B cell (primary cell): ENCODE results near the gene NOS1AP. TPM values are rescaled to one million over a fixed set of nuclear protein-coding genes. Genes with fewer than 3 reads are reported as not detected.

Experiments used
- ATAC-seq: fragments of 200-7000 bp; cut with Tn5 transposase; one replicate; pipeline ENCODE4 v1.10.0; 2021; ENCODE audit warnings: low read depth, mild to moderate bottlenecking, moderate number of reproducible peaks, moderate library complexity
- CTCF ChIA-PET: fragments of 350-600 bp; sonication (Branson Sonifier 250); formaldehyde crosslinking; loops from one replicate; lab custom pipeline; 2021; ENCODE audit warnings: antibody characterized with exemption, inconsistent platforms; lab: Charles Lee
- POLR2A ChIA-PET: fragments of 350-600 bp; sonication (Branson Sonifier 250); formaldehyde crosslinking; loops from one replicate; lab custom pipeline; 2021; ENCODE audit warnings: antibody characterized with exemption; lab: Charles Lee
- DNase-seq: peaks from one replicate; pipeline ENCODE4 v3.0.0; 2013
- H2AFZ ChIP-seq: 2 replicates; pipeline ENCODE4 v1.6.1; 2012; ENCODE audit warnings: mild to moderate bottlenecking, low read depth, low read length; ENCODE audit not compliant: insufficient read depth, poor library complexity, severe bottlenecking
- H3K27ac ChIP-seq, 2 donors: 1 replicate in 1 of 2; 2 replicates in 1 of 2; pipeline ENCODE4 v1.5.1; 2012 to 2013; ENCODE audit warnings: low read length in 2 of 2, mild to moderate bottlenecking in 2 of 2, moderate library complexity in 1 of 2
- H3K27me3 ChIP-seq, 4 experiments: fragments of 200-600 bp in 1 of 4; sonication (generic) in 1 of 4; replicated peaks in 1 of 4; 1 replicate in 2 of 4; 2 replicates in 2 of 4; pipeline versions ENCODE4 v1.6.1 to v1.7.0; 2013 to 2016; ENCODE audit warnings: low read length in 3 of 4, mild to moderate bottlenecking in 2 of 4, mixed read lengths in 1 of 4, moderate library complexity in 1 of 4; ENCODE audit not compliant: insufficient read depth in 4 of 4, control insufficient read depth in 3 of 4; ENCODE audit errors: control extremely low read depth in 1 of 4
- H3K36me3 ChIP-seq, 2 experiments: replicated peaks in 1 of 2; 1 replicate in 1 of 2; 2 replicates in 1 of 2; pipeline versions ENCODE4 v1.6.1 to v1.7.1; 2013; ENCODE audit warnings: low read length in 1 of 2; ENCODE audit not compliant: insufficient read depth in 2 of 2, control insufficient read depth in 1 of 2; ENCODE audit errors: control extremely low read depth in 1 of 2, extremely low read depth in 1 of 2
- H3K4me1 ChIP-seq, 2 donors: fragments of 200-600 bp in 1 of 2; sonication (generic) in 1 of 2; 1 replicate in 1 of 2; 2 replicates in 1 of 2; pipeline versions ENCODE4 v1.5.1 to v1.6.1; 2013 to 2017; ENCODE audit warnings: low read length in 2 of 2; ENCODE audit not compliant: control insufficient read depth in 2 of 2, insufficient read depth in 2 of 2
- H3K4me2 ChIP-seq: replicated peaks from 2 replicates; pipeline ENCODE3; 2012; ENCODE audit warnings: mild to moderate bottlenecking, low read depth, low read length; ENCODE audit not compliant: poor library complexity, severe bottlenecking
- H3K4me3 ChIP-seq, 5 experiments: fragments of 200-600 bp in 1 of 5; sonication (generic) in 1 of 5; 1 replicate in 3 of 5; 2 replicates in 2 of 5; pipeline versions ENCODE4 v1.5.1 to v1.7.0; 2011 to 2016; ENCODE audit warnings: low read length in 4 of 5, mild to moderate bottlenecking in 4 of 5, low read depth in 2 of 5, control low read depth in 1 of 5, moderate library complexity in 1 of 5; ENCODE audit not compliant: insufficient read depth in 1 of 5; ENCODE audit errors: control extremely low read depth in 1 of 5, extremely low read depth in 1 of 5
- H3K79me2 ChIP-seq: fragments of 200-600 bp; sonication (generic); one replicate; pipeline ENCODE4 v1.6.0; 2016; ENCODE audit warnings: low read length; ENCODE audit not compliant: control insufficient read depth, insufficient read depth
- H3K9ac ChIP-seq: fragments of 200-600 bp; sonication (generic); 2 replicates; pipeline ENCODE4 v1.6.1; 2017; ENCODE audit warnings: mild to moderate bottlenecking, low read length, moderate library complexity
- H3K9me3 ChIP-seq, 3 donors: one replicate each; pipeline versions ENCODE4 v1.6.1 to v1.7.1; 2013; ENCODE audit warnings: low read length in 2 of 3; ENCODE audit not compliant: control insufficient read depth in 2 of 3, insufficient read depth in 1 of 3; ENCODE audit errors: control extremely low read depth in 1 of 3
- H4K20me1 ChIP-seq: 2 replicates; pipeline ENCODE4 v1.6.0; 2012; ENCODE audit warnings: mild to moderate bottlenecking, low read length; ENCODE audit not compliant: insufficient read depth, control insufficient read depth, poor library complexity, severe bottlenecking
- H3K27ac Mint-ChIP-seq: one replicate; pipeline ENCODE4 v1.8.0; 2021; ENCODE audit warnings: mixed read lengths
- H3K27me3 Mint-ChIP-seq: one replicate; pipeline ENCODE4 v1.8.0; 2021; ENCODE audit warnings: mixed read lengths
- H3K4me1 Mint-ChIP-seq: one replicate; pipeline ENCODE4 v1.8.0; 2021; ENCODE audit warnings: mixed read lengths
- H3K4me3 Mint-ChIP-seq: one replicate; pipeline ENCODE4 v1.8.0; 2021; ENCODE audit warnings: mixed read lengths
- H3K9me3 Mint-ChIP-seq: one replicate; pipeline ENCODE4 v1.8.0; 2022; ENCODE audit warnings: mixed read lengths; ENCODE audit not compliant: insufficient read depth
- CTCF ChIP-seq: fragments of 200-600 bp; IDR thresholded peaks from one replicate; pipeline ENCODE4 v1.8.0; 2022; ENCODE audit warnings: antibody characterized with exemption, mild to moderate bottlenecking
- EZH2 ChIP-seq: IDR thresholded peaks from 2 replicates; pipeline ENCODE4 v1.6.1; 2012; ENCODE audit warnings: borderline replicate concordance, low read depth, mild to moderate bottlenecking, moderate library complexity, low read length; ENCODE audit not compliant: insufficient read depth, poor library complexity, severe bottlenecking
- WGBS: methylation state at CpG from one replicate; pipeline ENCODE4 v1.1.5; 2013; ENCODE audit warnings: missing lambda C conversion rate; ENCODE audit not compliant: insufficient coverage; 5-methylcytosine and 5-hydroxymethylcytosine counted together
- intact Hi-C: fragments of 100-400 bp; cut with micrococcal nuclease; formaldehyde crosslinking; loops from one replicate; pipeline ENCODE4 v1.10.0; 2022
- polyA plus RNA-seq: library from polyadenylated mRNA; depleted of rRNA; stranded (reverse); fragments of >200 nt; gene quantifications from 2 replicates; pipeline ENCODE4 v1.2.3, GENCODE V29; 2012
- total RNA-seq, 2 donors: library from RNA; stranded (reverse); fragments of 120-200 nt in 1 of 2; gene quantifications; 1 replicate in 1 of 2; 2 replicates in 1 of 2; pipeline versions ENCODE4 v1.2.3 to v1.2.4, GENCODE V29; 2013 to 2022

The NOS1AP gene
- total and polyA plus RNA-seq, 2 donors (not counting 1 experiment from before 2014, with no cell fraction given): 0.32 TPM; not detected in 1

DNA sequence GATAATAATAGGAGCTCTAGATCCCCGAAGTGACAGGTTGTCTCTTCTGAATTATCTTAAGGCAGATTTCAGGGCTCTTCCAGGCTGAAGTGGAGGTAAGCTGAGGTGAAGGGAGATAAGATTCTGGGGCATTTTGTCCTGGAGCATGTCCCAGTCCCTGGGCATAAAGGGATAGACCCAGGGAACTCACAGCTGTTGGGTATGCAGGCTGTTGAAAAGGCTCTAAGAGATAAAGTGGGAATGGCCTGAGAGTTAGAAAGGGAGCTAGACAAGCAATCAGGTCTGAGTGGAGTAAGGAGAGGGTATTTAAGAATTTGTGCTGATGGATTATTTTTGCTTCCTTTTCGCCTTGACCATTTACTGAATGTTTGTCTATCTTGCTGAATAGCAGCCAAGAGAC, 123.7 kb downstream of the NOS1AP start:
- no peak for TF ChIP-seq EZH2
- TF ChIP-seq CTCF: no peak
- Mint-ChIP-seq H3K4me1 (no peaks in the 10 kb centered on the region), H3K27ac (no peak overlapping the region), H3K4me3 (no peak overlapping the region), H3K27me3 (peaks cover 18% of the 10 kb centered on the region), H3K9me3 (no peaks in the 10 kb centered on the region)
- Histone ChIP-seq H4K20me1 (no peaks in the 10 kb centered on the region), H3K4me1 (no peaks in the 10 kb centered on the region), H3K36me3 (no peaks in the 10 kb centered on the region), H3K4me2 (no peak overlapping the region), H3K79me2 (no peaks in the 10 kb centered on the region), H3K27me3 (peaks cover 0 to 4% (median 0%) of the 10 kb centered on the region in 4 experiments), H3K9me3 (no peaks in the 10 kb centered on the region), H3K9ac (no peak overlapping the region), H3K4me3 (no peak overlapping the region), H2AFZ (no peak overlapping the region), H3K27ac (no peak overlapping the region)
- ATAC-seq: no peak
- WGBS: 86% methylated on average over 1 of the region's 2 CpGs
- ChIA-PET CTCF (no interaction called here), POLR2A (no interaction called here)
- intact Hi-C loops: no loop called here
- DNase-seq: no peak

DNA sequence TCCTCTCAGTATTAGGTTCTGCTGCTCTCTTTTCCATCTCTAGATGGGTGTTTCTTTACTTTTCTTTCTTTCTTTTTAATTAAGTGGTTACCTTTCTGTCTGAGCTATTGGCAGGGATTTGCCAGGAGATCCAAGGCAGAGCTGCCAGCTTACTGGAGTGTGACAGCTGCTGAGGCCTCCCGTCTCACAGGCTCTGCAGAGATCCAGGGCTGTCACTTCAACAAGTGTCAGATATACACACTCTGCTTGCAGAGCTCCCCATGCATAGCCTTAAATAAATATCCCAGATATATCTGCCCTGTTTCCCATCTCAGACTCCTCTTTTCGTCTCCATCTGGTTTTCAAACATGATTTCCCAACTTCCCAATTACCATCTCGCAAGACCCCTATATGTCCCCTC, 124.3 kb downstream of the NOS1AP start:
- Histone ChIP-seq H3K36me3 (no peaks in the 10 kb centered on the region), H3K4me2 (no peak overlapping the region), H3K4me1 (no peaks in the 10 kb centered on the region), H3K79me2 (no peaks in the 10 kb centered on the region), H3K9ac (no peak overlapping the region), H4K20me1 (no peaks in the 10 kb centered on the region), H3K9me3 (no peaks in the 10 kb centered on the region), H3K27me3 (peaks cover 0 to 4% (median 0%) of the 10 kb centered on the region in 4 experiments), H2AFZ (no peak overlapping the region), H3K4me3 (no peak overlapping the region), H3K27ac (no peak overlapping the region)
- H3K27me3 Mint-ChIP-seq: peaks cover 18% of the 10 kb centered on the region
- ChIA-PET CTCF (no interaction called here), POLR2A (no interaction called here)
- no peak for DNase-seq
- no peak overlapping the region for H3K27ac Mint-ChIP-seq
- 72% methylated on average over 3 of the region's 3 CpGs for WGBS
- TF ChIP-seq EZH2 (no peak), CTCF (no peak)
- ATAC-seq: no peak
- H3K4me3 Mint-ChIP-seq: no peak overlapping the region
- no peaks in the 10 kb centered on the region for H3K4me1 Mint-ChIP-seq
- intact Hi-C loops: no loop called here
- no peaks in the 10 kb centered on the region for H3K9me3 Mint-ChIP-seq
